Upper lobe of right lung (tissue), 1 donor: ENCODE results near the gene GDPD5. TPM values are rescaled to one million over a fixed set of nuclear protein-coding genes. Genes with fewer than 3 reads are reported as not detected.

ENCODE experiments used
- ATAC-seq: fragments of 200-7000 bp; cut with Tn5 transposase; one replicate; pipeline ENCODE4 v1.9.1; 2020; ENCODE audit warnings: mild to moderate bottlenecking, moderate library complexity
- DNase-seq: peaks from one replicate; pipeline ENCODE4 v3.0.0-alpha.2; 2020
- H3K27ac ChIP-seq: fragments of 200-600 bp; one replicate; pipeline ENCODE4 v1.8.0; 2022
- H3K27me3 ChIP-seq: fragments of 200-600 bp; one replicate; pipeline ENCODE4 v1.8.0; 2022; ENCODE audit warnings: mild to moderate bottlenecking
- H3K36me3 ChIP-seq: fragments of 200-600 bp; one replicate; pipeline ENCODE4 v1.8.0; 2022
- H3K4me1 ChIP-seq: fragments of 200-600 bp; one replicate; pipeline ENCODE4 v1.8.0; 2022
- H3K4me3 ChIP-seq: fragments of 200-600 bp; one replicate; pipeline ENCODE4 v1.8.0; 2022; ENCODE audit warnings: mild to moderate bottlenecking
- H3K9me3 ChIP-seq: fragments of 200-600 bp; one replicate; pipeline ENCODE4 v1.8.0; 2022
- intact Hi-C: fragments of 100-400 bp; cut with DNase I; formaldehyde crosslinking; loops from one replicate; pipeline ENCODE4 v1.11.0; 2022
- total RNA-seq: library from RNA; stranded (reverse); fragmentation: NEBNext Ultra II Directional; extraction: Animal tissue kit (Norgen Biotek cat#: 25700); gene quantifications from one replicate; pipeline ENCODE4 v1.2.1, GENCODE V29; 2021
- TF ChIP-seq, protein P1 (sequence below): fragments of 200-600 bp; IDR thresholded peaks from one replicate; pipeline ENCODE4 v1.8.0; 2022; ENCODE audit warnings: antibody characterized with exemption
- donor health status: DM: no; HTN: yes; CAD: no; lungs with severe emphysema.

Gene GDPD5
- total RNA-seq, 1 donor from 2014 or later = 19.3 TPM

DNA sequence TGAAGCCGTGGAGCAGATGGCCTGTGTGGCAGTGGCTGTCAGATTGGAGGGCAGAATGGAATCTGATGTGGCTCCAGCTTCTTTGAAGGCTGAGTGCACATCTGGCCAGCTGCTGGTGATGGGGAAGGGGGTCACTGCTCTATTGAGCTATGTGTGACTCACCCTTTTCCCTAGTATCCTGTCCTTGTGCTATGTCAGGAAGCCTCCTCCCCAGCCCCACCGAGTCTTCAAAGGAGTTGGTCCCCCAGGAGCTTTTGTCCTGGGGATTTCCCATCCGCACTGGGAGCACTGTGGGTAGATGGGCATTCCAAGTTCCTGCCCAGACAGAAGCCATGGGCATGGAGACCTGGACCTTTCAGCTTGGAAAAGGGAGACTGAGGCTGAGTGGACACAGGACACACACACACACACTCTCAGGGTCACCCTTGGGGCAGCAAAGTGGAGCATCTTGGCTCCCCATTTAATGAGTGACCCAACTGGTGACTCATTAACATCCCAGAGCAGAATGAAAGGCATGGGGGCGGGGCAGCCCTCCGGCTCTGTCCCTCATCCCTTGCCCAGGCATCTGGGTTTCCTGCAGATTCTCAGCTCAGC is 39.6 kb upstream of the GDPD5 start:
- ATAC-seq = no peak
- TF ChIP-seq, protein P1, sequence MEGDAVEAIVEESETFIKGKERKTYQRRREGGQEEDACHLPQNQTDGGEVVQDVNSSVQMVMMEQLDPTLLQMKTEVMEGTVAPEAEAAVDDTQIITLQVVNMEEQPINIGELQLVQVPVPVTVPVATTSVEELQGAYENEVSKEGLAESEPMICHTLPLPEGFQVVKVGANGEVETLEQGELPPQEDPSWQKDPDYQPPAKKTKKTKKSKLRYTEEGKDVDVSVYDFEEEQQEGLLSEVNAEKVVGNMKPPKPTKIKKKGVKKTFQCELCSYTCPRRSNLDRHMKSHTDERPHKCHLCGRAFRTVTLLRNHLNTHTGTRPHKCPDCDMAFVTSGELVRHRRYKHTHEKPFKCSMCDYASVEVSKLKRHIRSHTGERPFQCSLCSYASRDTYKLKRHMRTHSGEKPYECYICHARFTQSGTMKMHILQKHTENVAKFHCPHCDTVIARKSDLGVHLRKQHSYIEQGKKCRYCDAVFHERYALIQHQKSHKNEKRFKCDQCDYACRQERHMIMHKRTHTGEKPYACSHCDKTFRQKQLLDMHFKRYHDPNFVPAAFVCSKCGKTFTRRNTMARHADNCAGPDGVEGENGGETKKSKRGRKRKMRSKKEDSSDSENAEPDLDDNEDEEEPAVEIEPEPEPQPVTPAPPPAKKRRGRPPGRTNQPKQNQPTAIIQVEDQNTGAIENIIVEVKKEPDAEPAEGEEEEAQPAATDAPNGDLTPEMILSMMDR = no peak
- DNase-seq = no peak
- H3K36me3 ChIP-seq = peaks cover 56% of the 10 kb centered on the region
- no peaks in the 10 kb centered on the region for H3K27me3 ChIP-seq
- H3K4me1 ChIP-seq = peaks cover 62% of the 10 kb centered on the region
- intact Hi-C loops = no loop called here
- H3K9me3 ChIP-seq = no peaks in the 10 kb centered on the region
- peak overlapping the region; percentile 99 for H3K4me3 ChIP-seq
- H3K27ac ChIP-seq = peak overlapping the region; percentile 99

DNA sequence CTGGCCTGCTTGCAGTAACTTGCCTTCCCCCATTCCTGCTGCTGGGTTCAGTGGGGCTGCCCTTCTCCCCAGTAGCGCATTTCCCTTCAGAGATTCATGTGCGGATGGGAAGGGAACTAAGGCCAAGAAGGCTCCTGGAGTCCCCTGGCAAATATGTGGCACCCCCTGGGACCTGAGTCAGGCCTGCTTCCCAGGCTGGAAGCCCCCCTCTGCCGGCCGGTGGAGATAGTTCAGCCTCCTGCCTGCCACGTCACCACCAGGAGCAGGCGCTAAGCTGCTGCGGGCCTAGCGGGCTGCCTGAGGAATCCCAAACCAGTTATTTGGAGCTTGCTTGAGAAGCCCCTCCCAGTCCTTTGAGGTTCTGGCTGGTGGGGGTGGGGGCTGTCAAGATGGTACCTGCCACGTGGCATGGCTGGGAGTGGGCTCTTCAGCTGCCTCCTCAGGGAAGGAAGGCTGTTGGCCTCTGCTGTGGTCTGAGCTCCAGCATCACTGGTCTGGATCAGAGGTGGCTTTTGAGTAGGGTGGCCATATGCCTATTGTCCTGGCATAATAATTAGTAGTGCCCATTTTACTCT is 38.3 kb upstream of the GDPD5 start:
- peak overlapping the region; percentile 99 for H3K4me3 ChIP-seq
- no peaks in the 10 kb centered on the region for H3K9me3 ChIP-seq
- peak; percentile 77 for DNase-seq
- H3K36me3 ChIP-seq = peaks cover 44% of the 10 kb centered on the region
- TF ChIP-seq, protein P1 = peak; percentile 42
- intact Hi-C loops = no loop called here
- H3K27me3 ChIP-seq = no peaks in the 10 kb centered on the region
- peaks cover 65% of the 10 kb centered on the region for H3K4me1 ChIP-seq
- ATAC-seq = peak; percentile 2
- peak overlapping the region; percentile 99 for H3K27ac ChIP-seq

DNA sequence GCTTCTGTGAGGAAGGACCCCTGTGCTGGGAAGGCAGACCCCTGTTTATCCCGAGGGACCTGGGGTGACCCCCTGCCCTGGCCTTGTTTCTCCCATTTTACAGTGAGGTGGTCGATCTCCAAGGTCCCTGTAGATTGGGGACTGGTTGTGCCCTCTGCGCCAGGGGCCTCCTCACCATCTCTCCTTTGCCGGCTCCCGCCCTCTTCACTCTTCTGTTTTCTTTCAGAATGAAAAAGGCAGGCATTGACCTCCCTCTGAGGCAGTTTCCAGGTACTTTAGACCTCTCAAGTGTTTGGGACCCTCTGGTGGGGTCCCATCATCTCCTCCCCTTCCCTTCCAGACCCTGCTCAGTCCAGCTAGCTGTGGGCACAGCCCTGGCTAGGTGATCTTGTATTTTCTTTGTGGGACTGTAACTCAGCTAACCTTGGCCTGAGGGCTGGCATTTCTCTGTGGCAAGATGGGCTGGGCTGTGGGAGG is 37.8 kb upstream of the GDPD5 start:
- H3K4me3 ChIP-seq = peak overlapping the region; percentile 99
- H3K9me3 ChIP-seq = no peaks in the 10 kb centered on the region
- intact Hi-C loops = no loop called here
- H3K36me3 ChIP-seq = peaks cover 39% of the 10 kb centered on the region
- TF ChIP-seq, protein P1 = no peak
- ATAC-seq (no peak), DNase-seq (no peak)
- H3K27ac ChIP-seq = peak overlapping the region; percentile 99
- no peaks in the 10 kb centered on the region for H3K27me3 ChIP-seq
- peaks cover 70% of the 10 kb centered on the region for H3K4me1 ChIP-seq

DNA sequence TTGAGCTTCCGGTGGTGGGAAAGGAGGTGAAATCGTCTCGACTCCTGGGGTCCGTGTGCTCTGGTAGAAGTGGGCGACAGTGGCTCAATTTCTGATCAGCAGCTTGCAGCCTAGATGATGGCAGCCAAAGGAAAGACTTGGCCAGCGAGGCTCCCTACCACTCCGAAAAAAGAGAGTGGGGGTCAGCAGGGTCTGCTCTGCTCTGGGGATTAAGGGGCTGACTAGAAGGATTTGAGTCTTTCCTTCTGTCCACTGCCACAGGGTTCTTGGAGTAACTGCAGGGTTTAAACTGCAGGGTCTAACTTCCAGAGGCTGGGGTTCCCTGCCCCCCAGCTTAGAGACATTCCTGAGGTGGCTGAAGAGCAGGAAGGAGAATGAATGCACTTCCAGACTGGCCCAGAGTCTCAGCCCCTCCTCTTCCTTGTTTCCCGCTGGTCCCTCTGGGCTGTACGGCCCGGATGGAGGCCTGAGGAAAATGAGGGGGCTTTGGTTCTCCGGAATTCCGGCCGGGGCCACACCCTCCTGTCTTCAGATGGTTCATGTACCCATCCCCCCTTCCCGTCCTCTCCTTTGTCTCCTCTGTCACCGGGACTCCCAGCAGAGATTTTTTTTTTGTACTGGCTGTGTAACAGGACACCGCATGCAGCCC is 37.2 kb upstream of the GDPD5 start:
- H3K4me3 ChIP-seq = peak overlapping the region; percentile 99
- H3K4me1 ChIP-seq = peaks cover 76% of the 10 kb centered on the region
- DNase-seq (no peak), ATAC-seq (peak; percentile 39)
- H3K36me3 ChIP-seq = peaks cover 33% of the 10 kb centered on the region
- H3K27ac ChIP-seq = peak overlapping the region; percentile 99
- H3K27me3 ChIP-seq = no peaks in the 10 kb centered on the region
- TF ChIP-seq, protein P1 = no peak
- intact Hi-C loops = no loop called here
- no peaks in the 10 kb centered on the region for H3K9me3 ChIP-seq

DNA sequence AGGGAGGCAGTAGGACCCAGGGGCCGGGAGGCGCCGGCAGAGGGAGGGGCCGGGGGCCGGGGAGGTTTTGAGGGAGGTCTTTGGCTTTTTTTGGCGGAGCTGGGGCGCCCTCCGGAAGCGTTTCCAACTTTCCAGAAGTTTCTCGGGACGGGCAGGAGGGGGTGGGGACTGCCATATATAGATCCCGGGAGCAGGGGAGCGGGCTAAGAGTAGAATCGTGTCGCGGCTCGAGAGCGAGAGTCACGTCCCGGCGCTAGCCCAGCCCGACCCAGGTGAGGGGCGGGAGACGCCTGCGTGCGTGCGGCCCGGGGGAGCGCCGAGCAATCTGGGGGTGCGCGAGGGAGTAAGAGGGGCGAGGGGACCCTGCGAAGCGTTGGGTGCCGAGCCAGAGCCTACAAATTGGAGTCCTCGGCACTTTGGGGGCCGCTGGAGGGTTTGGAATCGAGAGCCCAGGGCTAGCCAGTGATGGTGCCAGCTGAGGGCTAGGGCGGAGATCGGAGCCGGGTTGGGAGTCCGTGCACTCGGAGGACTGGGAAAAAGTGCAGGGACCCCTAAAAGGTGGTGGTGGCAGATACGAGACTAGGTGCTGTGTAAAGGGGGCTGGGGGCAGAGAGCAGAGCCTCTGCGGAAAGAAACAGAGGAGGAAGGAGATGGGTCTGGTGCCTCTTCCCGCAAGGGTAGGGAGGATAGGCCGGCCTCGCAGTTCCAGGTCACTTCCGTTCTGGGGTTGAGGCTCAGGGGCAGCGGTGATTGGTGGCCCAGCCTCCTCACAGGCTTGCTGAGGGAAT is 36.5 kb upstream of the GDPD5 start, which contains the start of gene SERPINH1:
Gene SERPINH1, plus strand, starts transcription at position 206 of the 788 bp plus-strand sequence. CDS start 4,097 bp downstream, outside the sequence.
- no peaks in the 10 kb centered on the region for H3K9me3 ChIP-seq
- DNase-seq = peak; percentile 93
- peaks cover 77% of the 10 kb centered on the region for H3K4me1 ChIP-seq
- ATAC-seq = peak; percentile 84
- H3K27ac ChIP-seq = peak within 1 kb of the TSS; percentile 99
- peak within 1 kb of the TSS; percentile 99 for H3K4me3 ChIP-seq
- intact Hi-C loops = no loop called here
- H3K27me3 ChIP-seq = no peaks in the 10 kb centered on the region
- H3K36me3 ChIP-seq = peaks cover 26% of the 10 kb centered on the region
- TF ChIP-seq, protein P1 = no peak
